CD8-positive, alpha-beta memory T cell (primary cell): ENCODE data around the gene NREP. TPM values are rescaled to one million over a fixed set of nuclear protein-coding genes. Genes with fewer than 3 reads are reported as not detected.

Experiments used
- CTCF ChIA-PET: fragments of 350-600 bp; sonication (Branson Sonifier 250); formaldehyde crosslinking; loops from one replicate; lab custom pipeline; 2021; ENCODE audit warnings: antibody characterized with exemption; lab: Charles Lee
- POLR2A ChIA-PET: fragments of 350-600 bp; sonication (Branson Sonifier 250); formaldehyde crosslinking; loops from one replicate; lab custom pipeline; 2021; ENCODE audit warnings: antibody characterized with exemption; lab: Charles Lee
- DNase-seq, 5 donors: peaks; one replicate each; pipeline versions ENCODE4 v3.0.0 to v3.0.0-alpha.2; 2020 to 2022; ENCODE audit warnings: mixed read lengths in 1 of 5
- H3K27ac ChIP-seq: one replicate; pipeline ENCODE4 v1.7.0; 2013; ENCODE audit warnings: low read depth, mild to moderate bottlenecking, low read length, moderate library complexity
- H3K27me3 ChIP-seq: 2 replicates; pipeline ENCODE4 v1.7.0; 2013; ENCODE audit warnings: low read length, mild to moderate bottlenecking; ENCODE audit not compliant: insufficient read depth, poor library complexity, severe bottlenecking
- H3K36me3 ChIP-seq: 2 replicates; pipeline ENCODE4 v1.7.0; 2013; ENCODE audit warnings: mild to moderate bottlenecking, low read length, moderate library complexity; ENCODE audit not compliant: insufficient read depth
- H3K4me1 ChIP-seq: 2 replicates; pipeline ENCODE4 v1.7.0; 2013; ENCODE audit warnings: mild to moderate bottlenecking, low read length, moderate library complexity; ENCODE audit not compliant: insufficient read depth
- H3K4me3 ChIP-seq: 2 replicates; pipeline ENCODE4 v1.7.0; 2013; ENCODE audit warnings: mild to moderate bottlenecking, low read length
- H3K9me3 ChIP-seq: 2 replicates; pipeline ENCODE4 v1.7.0; 2013; ENCODE audit warnings: mild to moderate bottlenecking, low read length
- H3K27ac Mint-ChIP-seq, 8 donors: one replicate each; pipeline ENCODE4 v1.8.0; 2020 to 2021; ENCODE audit warnings: mixed read lengths in 8 of 8, mild to moderate bottlenecking in 6 of 8, inconsistent platforms in 3 of 8, moderate library complexity in 3 of 8
- H3K27me3 Mint-ChIP-seq, 2 donors: one replicate each; pipeline ENCODE4 v1.8.0; 2020 to 2021; ENCODE audit warnings: mixed read lengths in 2 of 2, mild to moderate bottlenecking in 1 of 2, moderate library complexity in 1 of 2
- H3K36me3 Mint-ChIP-seq, 3 donors: one replicate each; pipeline ENCODE4 v1.8.0; 2020 to 2021; ENCODE audit warnings: mixed read lengths in 3 of 3, inconsistent platforms in 1 of 3, mild to moderate bottlenecking in 1 of 3
- H3K4me1 Mint-ChIP-seq, 3 donors: one replicate each; pipeline ENCODE4 v1.8.0; 2020 to 2021; ENCODE audit warnings: mixed read lengths in 3 of 3, inconsistent platforms in 1 of 3, mild to moderate bottlenecking in 1 of 3
- H3K4me3 Mint-ChIP-seq, 7 donors: one replicate each; pipeline ENCODE4 v1.8.0; 2020 to 2021; ENCODE audit warnings: mixed read lengths in 7 of 7, mild to moderate bottlenecking in 6 of 7, moderate library complexity in 4 of 7, inconsistent platforms in 2 of 7
- H3K9me3 Mint-ChIP-seq, 5 donors: one replicate each; pipeline ENCODE4 v1.8.0; 2020 to 2022; ENCODE audit warnings: mixed read lengths in 5 of 5, mild to moderate bottlenecking in 3 of 5, moderate library complexity in 2 of 5, inconsistent platforms in 1 of 5
- polyA plus RNA-seq: library from polyadenylated mRNA; unstranded; fragments of 300-500 nt; fragmentation: Illumina TruSeq; gene quantifications from one replicate; pipeline ENCODE4 v1.2.3, GENCODE V29; 2021
- total RNA-seq, 2 experiments: library from RNA; stranded (reverse); gene quantifications; one replicate each; pipeline ENCODE4 v1.2.3, GENCODE V29; 2021

NREP gene
- total and polyA plus RNA-seq, 3 experiments from 2014 or later = 1.9 to 3.9 (median 3.6) TPM

DNA sequence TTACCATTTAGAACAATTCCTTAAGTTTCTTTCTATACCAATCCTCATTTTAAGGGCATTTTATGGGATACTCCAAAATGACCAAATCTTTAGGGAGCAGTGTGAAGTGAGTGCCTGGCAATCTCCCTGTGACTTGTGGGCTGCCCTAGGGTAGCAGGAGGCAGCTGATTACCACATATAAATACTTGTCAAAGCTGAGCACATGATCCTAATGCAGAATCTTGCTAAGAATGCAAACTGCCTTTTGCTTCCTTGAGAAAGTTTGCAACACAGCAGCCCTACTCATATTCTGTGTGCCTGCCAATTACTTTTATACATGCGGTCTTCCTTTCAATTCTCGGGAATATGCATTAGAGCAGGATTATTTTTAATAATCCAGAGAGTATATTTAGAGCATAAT lies 18.2 kb upstream of the NREP start:
- no peaks in the 10 kb centered on the region for H3K36me3 ChIP-seq
- H3K27me3 ChIP-seq = no peaks in the 10 kb centered on the region
- H3K4me3 ChIP-seq = no peak overlapping the region
- Mint-ChIP-seq H3K4me1 (no peaks in the 10 kb centered on the region), H3K27me3 (peaks cover 3 to 15% of the 10 kb centered on the region in 2 donors), H3K27ac (no peak overlapping the region), H3K36me3 (no peaks in the 10 kb centered on the region), H3K9me3 (no peaks in the 10 kb centered on the region), H3K4me3 (no peak overlapping the region)
- H3K27ac ChIP-seq = no peak overlapping the region
- no peaks in the 10 kb centered on the region for H3K9me3 ChIP-seq
- H3K4me1 ChIP-seq = no peaks in the 10 kb centered on the region
- ChIA-PET CTCF (no interaction called here), POLR2A (no interaction called here)
- DNase-seq = no peak

GRCh38 chr5:111774525-111774924 lies 17.5 kb upstream of the NREP start:
- Histone ChIP-seq H3K27me3 (no peaks in the 10 kb centered on the region), H3K27ac (no peak overlapping the region), H3K4me3 (no peak overlapping the region), H3K36me3 (no peaks in the 10 kb centered on the region), H3K9me3 (no peaks in the 10 kb centered on the region), H3K4me1 (no peaks in the 10 kb centered on the region)
- peaks cover 0 to 19% of the 10 kb centered on the region in 2 donors for H3K27me3 Mint-ChIP-seq
- no peak for DNase-seq
- no peaks in the 10 kb centered on the region for H3K36me3 Mint-ChIP-seq
- no peak overlapping the region for H3K4me3 Mint-ChIP-seq
- ChIA-PET CTCF (no interaction called here), POLR2A (no interaction called here)
- no peaks in the 10 kb centered on the region for H3K4me1 Mint-ChIP-seq
- no peak overlapping the region for H3K27ac Mint-ChIP-seq
- peaks cover 0 to under 1% (median 0%) of the 10 kb centered on the region in 5 donors for H3K9me3 Mint-ChIP-seq

DNA sequence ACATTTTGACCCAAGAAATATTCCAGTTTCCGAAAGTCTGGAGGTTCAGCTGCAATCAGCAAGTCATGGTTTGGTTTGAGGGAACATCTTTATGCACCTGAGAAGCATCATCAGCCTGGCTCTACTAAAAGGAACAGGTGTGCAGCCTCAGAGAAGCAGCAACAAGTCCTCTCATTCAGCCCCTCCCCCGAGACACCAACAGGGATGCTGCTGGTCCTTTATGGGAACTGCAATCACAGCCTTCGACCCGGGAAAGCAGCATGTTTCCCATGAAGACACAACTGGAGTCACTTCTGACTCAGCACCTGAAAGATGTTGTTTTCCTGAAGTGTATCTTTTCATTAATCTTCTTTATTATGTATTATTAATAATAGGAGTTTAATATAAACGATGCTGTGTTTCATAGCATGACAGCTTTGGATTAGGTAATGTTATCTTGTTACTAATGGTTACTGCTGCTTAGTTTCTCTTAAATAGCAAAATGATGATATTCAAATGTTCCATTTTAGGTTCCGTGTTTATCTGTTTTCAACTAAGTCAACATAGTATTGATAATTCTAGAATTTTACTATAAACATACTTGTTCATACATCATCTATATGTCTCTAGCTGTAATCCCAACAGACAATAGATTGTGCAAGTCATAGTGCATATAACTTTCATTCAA lies 15.6 kb upstream of the NREP start:
- no peaks in the 10 kb centered on the region for H3K27me3 ChIP-seq
- peaks cover 0 to 1% (median 0%) of the 10 kb centered on the region in 5 donors for H3K9me3 Mint-ChIP-seq
- H3K4me1 Mint-ChIP-seq = no peaks in the 10 kb centered on the region
- H3K4me3 Mint-ChIP-seq = no peak overlapping the region
- no peaks in the 10 kb centered on the region for H3K36me3 ChIP-seq
- H3K4me1 ChIP-seq = no peaks in the 10 kb centered on the region
- no peak for DNase-seq
- H3K4me3 ChIP-seq = no peak overlapping the region
- H3K9me3 ChIP-seq = no peaks in the 10 kb centered on the region
- POLR2A ChIA-PET = no interaction called here
- H3K36me3 Mint-ChIP-seq = peaks cover 0 to 2% (median 0%) of the 10 kb centered on the region in 3 donors
- CTCF ChIA-PET = interaction anchor here (1.3 kb wide), 1 partner anchor 87 kb away, joined by 3 read pairs; no protein-coding TSS in a partner anchor
- H3K27ac Mint-ChIP-seq = no peak overlapping the region
- H3K27ac ChIP-seq = no peak overlapping the region
- peaks cover 7 to 36% of the 10 kb centered on the region in 2 donors for H3K27me3 Mint-ChIP-seq

DNA sequence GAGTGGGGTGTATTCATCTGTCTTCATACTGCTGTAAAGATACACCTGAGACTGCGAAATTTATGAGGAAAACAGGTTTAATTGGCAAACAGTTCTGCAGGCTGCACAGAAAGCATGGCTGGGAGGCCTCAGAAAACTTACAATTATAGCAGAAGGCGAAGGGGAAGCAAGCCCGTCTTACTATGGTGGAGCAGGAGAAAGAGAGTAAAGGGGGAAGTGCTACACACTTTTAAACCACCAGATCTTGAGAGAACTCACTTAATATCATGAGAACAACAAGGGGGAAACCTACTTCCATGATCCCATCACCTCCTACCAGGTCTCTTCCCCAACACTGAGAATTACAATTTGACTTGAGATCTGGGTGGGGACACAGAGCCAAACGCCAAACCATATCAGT lies 12.5 kb upstream of the NREP start:
- Histone ChIP-seq H3K4me1 (no peaks in the 10 kb centered on the region), H3K9me3 (no peaks in the 10 kb centered on the region), H3K4me3 (no peak overlapping the region), H3K27ac (no peak overlapping the region), H3K36me3 (no peaks in the 10 kb centered on the region), H3K27me3 (no peaks in the 10 kb centered on the region)
- H3K4me3 Mint-ChIP-seq = no peak overlapping the region
- peaks cover 7 to 25% of the 10 kb centered on the region in 2 donors for H3K27me3 Mint-ChIP-seq
- no peak overlapping the region for H3K27ac Mint-ChIP-seq
- DNase-seq = no peak
- CTCF ChIA-PET = no interaction called here
- H3K9me3 Mint-ChIP-seq = peaks cover 0 to 1% (median 0%) of the 10 kb centered on the region in 5 donors
- H3K4me1 Mint-ChIP-seq = no peaks in the 10 kb centered on the region
- H3K36me3 Mint-ChIP-seq = peaks cover 0 to 2% (median 0%) of the 10 kb centered on the region in 3 donors
- POLR2A ChIA-PET = no interaction called here

DNA sequence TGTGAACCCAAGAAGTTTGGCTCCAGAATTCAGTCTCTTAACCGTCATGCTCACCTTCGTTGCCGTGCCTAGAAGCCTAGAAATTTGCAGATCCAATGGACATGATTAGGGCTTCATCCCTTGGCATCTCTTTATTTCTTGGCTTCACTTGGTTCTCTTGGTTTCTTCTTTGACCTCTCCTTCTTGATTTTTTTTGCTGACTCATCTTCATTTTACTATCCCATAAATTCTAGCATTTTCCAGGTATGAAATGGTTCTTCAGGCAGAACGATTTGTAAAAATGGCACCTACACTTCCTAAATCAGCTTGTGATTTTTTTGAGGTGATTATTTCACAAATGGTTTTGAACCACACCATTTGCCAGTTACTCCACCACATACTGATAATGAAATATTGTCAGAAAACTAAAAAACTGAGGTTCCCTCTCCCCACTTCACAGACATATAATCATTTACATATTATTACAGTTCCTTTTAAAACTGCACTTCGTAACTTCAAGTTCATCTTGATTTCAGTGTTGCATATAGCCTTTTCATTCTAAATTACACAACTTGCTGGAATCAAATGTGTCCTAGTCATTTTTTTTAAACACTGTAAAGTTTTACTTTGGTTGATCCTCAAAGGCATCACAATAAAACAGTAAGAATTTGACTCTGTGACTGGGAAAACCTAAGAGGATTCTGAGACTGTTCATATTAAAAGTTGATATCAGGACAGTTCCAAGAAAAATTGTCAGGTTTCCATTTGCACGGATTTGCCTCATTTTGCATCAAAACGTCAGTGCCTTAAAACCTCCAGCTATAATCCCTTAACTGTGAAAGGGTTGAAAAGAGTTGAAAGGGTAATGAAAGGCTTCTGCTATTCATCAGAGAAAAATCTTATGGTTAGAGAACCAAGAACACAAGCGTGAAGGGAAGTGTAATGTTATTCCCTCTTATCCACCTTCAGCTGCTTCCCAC lies 8.9 kb upstream of the NREP start:
- H3K9me3 Mint-ChIP-seq = peaks cover 0 to 2% (median 0%) of the 10 kb centered on the region in 5 donors
- ChIA-PET POLR2A (no interaction called here), CTCF (no interaction called here)
- no peak overlapping the region for H3K27ac Mint-ChIP-seq
- H3K4me3 Mint-ChIP-seq = no peak overlapping the region
- H3K27me3 Mint-ChIP-seq = peaks cover 11 to 40% of the 10 kb centered on the region in 2 donors
- H3K4me1 Mint-ChIP-seq = no peaks in the 10 kb centered on the region
- H3K4me3 ChIP-seq = no peak overlapping the region
- no peak for DNase-seq
- no peaks in the 10 kb centered on the region for H3K9me3 ChIP-seq
- peaks cover 0 to 2% (median 0%) of the 10 kb centered on the region in 3 donors for H3K36me3 Mint-ChIP-seq
- no peaks in the 10 kb centered on the region for H3K27me3 ChIP-seq
- H3K27ac ChIP-seq = no peak overlapping the region
- H3K36me3 ChIP-seq = no peaks in the 10 kb centered on the region
- H3K4me1 ChIP-seq = no peaks in the 10 kb centered on the region

- Histone ChIP-seq H3K36me3 (no peaks in the 10 kb centered on the region), H3K4me1 (no peaks in the 10 kb centered on the region), H3K27me3 (no peaks in the 10 kb centered on the region), H3K4me3 (no peak overlapping the region), H3K27ac (no peak overlapping the region), H3K9me3 (no peaks in the 10 kb centered on the region)
- Mint-ChIP-seq H3K4me1 (no peaks in the 10 kb centered on the region), H3K27ac (no peak overlapping the region), H3K4me3 (no peak overlapping the region), H3K36me3 (no peaks in the 10 kb centered on the region), H3K27me3 (peaks cover 13 to 42% of the 10 kb centered on the region in 2 donors), H3K9me3 (peaks cover 0 to 2% (median 0%) of the 10 kb centered on the region in 5 donors)
- DNase-seq = no peak
- ChIA-PET POLR2A (no interaction called here), CTCF (no interaction called here)
These were observed 7.0 kb upstream of the NREP start for GRCh38 chr5:111764019-111764418.

DNA sequence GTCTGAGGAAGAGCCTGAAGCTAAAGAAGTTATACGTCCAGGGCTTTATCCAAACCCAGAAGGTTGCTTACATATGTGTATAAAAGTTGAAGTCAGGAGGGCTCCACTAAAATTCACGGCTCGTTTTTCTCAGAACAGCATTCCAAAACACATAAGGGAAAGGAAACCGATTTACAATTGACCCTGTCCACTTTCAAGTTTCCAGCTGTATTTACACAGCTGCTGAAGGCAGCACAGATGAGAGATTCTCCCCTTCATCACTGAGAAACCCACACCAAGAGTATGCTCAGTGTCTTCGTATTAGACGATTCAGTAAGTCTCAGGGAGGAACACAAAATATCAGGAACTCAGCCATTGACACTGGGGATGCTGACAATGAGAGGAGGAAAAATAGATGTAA lies 5.9 kb upstream of the NREP start:
- no peak for DNase-seq
- Mint-ChIP-seq H3K27ac (no peak overlapping the region), H3K4me1 (peaks cover 5 to 7% (median 5%) of the 10 kb centered on the region in 3 donors), H3K4me3 (no peak overlapping the region), H3K9me3 (peaks cover 0 to 2% (median 0%) of the 10 kb centered on the region in 5 donors), H3K36me3 (no peaks in the 10 kb centered on the region), H3K27me3 (peaks cover 9 to 42% of the 10 kb centered on the region in 2 donors)
- no peak overlapping the region for H3K4me3 ChIP-seq
- H3K4me1 ChIP-seq = no peaks in the 10 kb centered on the region
- H3K9me3 ChIP-seq = no peaks in the 10 kb centered on the region
- no peak overlapping the region for H3K27ac ChIP-seq
- H3K27me3 ChIP-seq = no peaks in the 10 kb centered on the region
- no peaks in the 10 kb centered on the region for H3K36me3 ChIP-seq
- ChIA-PET POLR2A (no interaction called here), CTCF (no interaction called here)

- Mint-ChIP-seq H3K27me3 (peaks cover 7 to 53% of the 10 kb centered on the region in 2 donors), H3K4me3 (peak overlapping the region; percentile 48 to 87 (median 83)), H3K36me3 (no peaks in the 10 kb centered on the region), H3K27ac (peak overlapping the region in 3 of 8 donors; percentile 18 to 69 (median 26)), H3K4me1 (peaks cover 13 to 19% (median 13%) of the 10 kb centered on the region in 3 donors), H3K9me3 (peaks cover 0 to 2% (median 0%) of the 10 kb centered on the region in 5 donors)
- Histone ChIP-seq H3K27me3 (no peaks in the 10 kb centered on the region), H3K27ac (no peak overlapping the region), H3K36me3 (no peaks in the 10 kb centered on the region), H3K4me3 (peak overlapping the region; percentile 40), H3K4me1 (no peaks in the 10 kb centered on the region), H3K9me3 (no peaks in the 10 kb centered on the region)
- ChIA-PET CTCF (no interaction called here), POLR2A (no interaction called here)
- DNase-seq = no peak
These were observed 1.3 kb upstream of the NREP start for GRCh38 chr5:111758284-111758628.
